GM18511 (cell line): ENCODE data around the gene PRR22.
A peak's percentile ranks its signal among the peaks of the same experiment; 100 is the strongest.
"Not testable (repeated sequence)": the region's sequence is repeated elsewhere in the genome, so short reads cannot be mapped to it uniquely, and the experiment has no call there.

Experiments
- ATAC-seq: cut with Tn5 transposase; IDR thresholded peaks from one replicate; pipeline ENCODE4 v1.9.1; 2021; ENCODE audit warnings: mild to moderate bottlenecking, moderate library complexity; ENCODE audit not compliant: unreplicated experiment

PRR22 gene

GRCh38 chr19:5792224-5792623 lies 7.7 kb upstream of the PRR22 start:
- ATAC-seq: no peak

- peak; percentile 93 for ATAC-seq
Measured at GRCh38 chr19:5790559-5791520, 6.3 kb upstream of the PRR22 start, which contains the start of gene DUS3L. TSS of gene DUS3L (minus strand) at chr19:5791163. CDS start at chr19:5791141, 22 bp downstream.

GRCh38 chr19:5789886-5790558 lies 5.5 kb upstream of the PRR22 start:
- ATAC-seq: no peak

GRCh38 chr19:5789351-5789761 lies 4.8 kb upstream of the PRR22 start:
- no peak for ATAC-seq

GRCh38 chr19:5788422-5788821 lies 3.9 kb upstream of the PRR22 start:
- ATAC-seq: no peak

GRCh38 chr19:5787409-5788182 lies 3.0 kb upstream of the PRR22 start:
- no peak for ATAC-seq

GRCh38 chr19:5786593-5787408 lies 2.3 kb upstream of the PRR22 start:
- ATAC-seq: no peak

GRCh38 chr19:5785423-5785822 lies 877 bp upstream of the PRR22 start:
- no peak for ATAC-seq

GRCh38 chr19:5782945-5783919 lies 1.3 kb downstream of the PRR22 start:
- no peak for ATAC-seq

- ATAC-seq: no peak
Measured at GRCh38 chr19:5782322-5782721, 2.2 kb downstream of the PRR22 start.

- ATAC-seq: not testable (repeated sequence)
Measured at GRCh38 chr19:5780916-5781315, 3.6 kb downstream of the PRR22 start.

GRCh38 chr19:5778402-5778801 lies 6.1 kb downstream of the PRR22 start:
- ATAC-seq: no peak

GRCh38 chr19:5775668-5776309 lies 8.8 kb downstream of the PRR22 start:
- no peak for ATAC-seq

- ATAC-seq: no peak
Measured at GRCh38 chr19:5774921-5775320, 9.6 kb downstream of the PRR22 start.

GRCh38 chr19:5773276-5773675 lies 11.3 kb downstream of the PRR22 start:
- no peak for ATAC-seq

GRCh38 chr19:5772416-5772815 lies 12.1 kb downstream of the PRR22 start:
- ATAC-seq: no peak

GRCh38 chr19:5767949-5768348 lies 16.6 kb downstream of the PRR22 start:
- ATAC-seq: no peak

GRCh38 chr19:5765220-5765619 lies 19.3 kb downstream of the PRR22 start:
- no peak for ATAC-seq
